A673 (cell line): Measurements from ENCODE around the gene SRSF6.

Experiments used
- CTCF ChIP-seq: fragments of 300-800, 200-600 bp; sonication (generic); conservative IDR thresholded peaks from 2 replicates; pipeline ENCODE4 v1.5.1; 2017; ENCODE audit warnings: low read depth, mild to moderate bottlenecking, antibody characterized with exemption, low read length, moderate library complexity, mixed read lengths
- EZH2 ChIP-seq: fragments of 200-600 bp; sonication (generic); IDR thresholded peaks from 2 replicates; pipeline ENCODE4 v1.6.1; 2017; ENCODE audit warnings: borderline replicate concordance, low read depth, mild to moderate bottlenecking, mixed read lengths, antibody characterized with exemption, low read length; ENCODE audit not compliant: poor library complexity, severe bottlenecking

- no peak for TF ChIP-seq EZH2
- TF ChIP-seq CTCF, result no peak
These were observed 1.6 kb downstream of the SRSF6 start for GRCh38 chr20:43459022-43459942.
